Retinal pigment epithelial cell (primary cell): Measurements from ENCODE around the gene BDKRB2.

ENCODE experiments used
- DNase-seq: peaks from one replicate; pipeline ENCODE4 v3.0.0-alpha.2; 2010; ENCODE audit warnings: low read depth
- H3K4me3 ChIP-seq: 2 replicates; pipeline ENCODE4 v1.5.1; 2011; ENCODE audit warnings: mild to moderate bottlenecking, low read length, control low read depth, moderate library complexity
- TF ChIP-seq, protein P1 (sequence below): conservative IDR thresholded peaks from 2 replicates; pipeline ENCODE4 v1.5.1; 2011; ENCODE audit warnings: low read depth, low read length, control low read depth, inconsistent platforms

The BDKRB2 gene

DNA sequence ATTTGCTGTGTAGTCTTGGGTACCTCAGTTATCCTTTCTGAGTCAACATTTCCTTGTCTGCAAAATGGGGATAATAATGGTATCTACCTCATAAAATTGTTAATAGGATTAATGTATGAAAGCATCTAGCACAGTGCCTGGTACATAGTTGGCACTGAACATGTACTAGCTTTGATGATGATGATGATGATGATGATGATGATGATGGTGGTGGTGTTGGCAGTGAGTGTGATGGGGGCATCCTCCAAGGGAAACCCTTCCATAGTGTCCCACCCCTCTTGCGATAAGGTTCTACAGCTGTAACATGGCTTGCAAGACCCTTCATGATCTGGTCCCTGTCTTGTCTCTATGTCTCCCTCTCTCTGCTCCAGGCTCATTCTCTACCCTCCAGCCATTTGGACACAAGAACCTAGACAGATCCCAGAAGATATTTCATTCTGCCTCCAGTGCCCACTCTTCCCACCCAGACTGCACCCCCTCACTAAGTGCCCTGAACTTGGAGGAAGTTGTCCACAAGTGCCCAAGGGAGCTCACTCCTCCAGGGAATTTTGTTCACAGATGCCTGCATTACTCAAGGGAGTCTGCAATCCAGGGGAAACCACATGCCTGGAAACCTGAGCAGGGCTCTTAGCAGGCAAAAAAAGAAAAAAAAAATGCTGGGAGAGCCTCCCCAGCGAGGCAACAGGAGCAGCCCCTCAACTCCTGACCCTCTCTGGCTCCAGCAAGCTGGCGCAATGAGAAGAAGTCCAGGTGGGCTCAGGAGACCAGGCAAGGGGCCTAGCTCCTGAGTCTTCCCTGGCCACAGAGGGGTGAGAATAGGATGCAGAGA, 41.3 kb downstream of the BDKRB2 start:
- DNase-seq, result no peak
- no peak overlapping the region for H3K4me3 ChIP-seq
- TF ChIP-seq, protein P1, sequence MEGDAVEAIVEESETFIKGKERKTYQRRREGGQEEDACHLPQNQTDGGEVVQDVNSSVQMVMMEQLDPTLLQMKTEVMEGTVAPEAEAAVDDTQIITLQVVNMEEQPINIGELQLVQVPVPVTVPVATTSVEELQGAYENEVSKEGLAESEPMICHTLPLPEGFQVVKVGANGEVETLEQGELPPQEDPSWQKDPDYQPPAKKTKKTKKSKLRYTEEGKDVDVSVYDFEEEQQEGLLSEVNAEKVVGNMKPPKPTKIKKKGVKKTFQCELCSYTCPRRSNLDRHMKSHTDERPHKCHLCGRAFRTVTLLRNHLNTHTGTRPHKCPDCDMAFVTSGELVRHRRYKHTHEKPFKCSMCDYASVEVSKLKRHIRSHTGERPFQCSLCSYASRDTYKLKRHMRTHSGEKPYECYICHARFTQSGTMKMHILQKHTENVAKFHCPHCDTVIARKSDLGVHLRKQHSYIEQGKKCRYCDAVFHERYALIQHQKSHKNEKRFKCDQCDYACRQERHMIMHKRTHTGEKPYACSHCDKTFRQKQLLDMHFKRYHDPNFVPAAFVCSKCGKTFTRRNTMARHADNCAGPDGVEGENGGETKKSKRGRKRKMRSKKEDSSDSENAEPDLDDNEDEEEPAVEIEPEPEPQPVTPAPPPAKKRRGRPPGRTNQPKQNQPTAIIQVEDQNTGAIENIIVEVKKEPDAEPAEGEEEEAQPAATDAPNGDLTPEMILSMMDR, result peak; percentile 8

DNA sequence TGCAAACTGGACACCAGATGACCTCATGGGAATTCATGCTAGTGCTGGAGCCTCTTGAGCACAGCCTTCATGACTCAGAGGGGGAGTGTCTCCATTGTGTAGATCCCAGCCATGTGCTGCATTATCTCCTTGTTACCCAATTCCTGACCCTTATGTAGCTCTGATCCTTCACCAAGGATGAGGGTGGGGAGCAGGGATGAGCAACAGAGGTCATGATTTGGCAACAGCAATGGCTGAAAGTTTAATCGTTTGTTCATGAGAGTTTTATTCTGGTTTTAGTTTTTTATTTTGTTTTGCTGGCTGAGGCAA, 41.9 kb downstream of the BDKRB2 start:
- peak; percentile 70 for DNase-seq
- no peak overlapping the region for H3K4me3 ChIP-seq
- TF ChIP-seq, protein P1, result no peak

DNA sequence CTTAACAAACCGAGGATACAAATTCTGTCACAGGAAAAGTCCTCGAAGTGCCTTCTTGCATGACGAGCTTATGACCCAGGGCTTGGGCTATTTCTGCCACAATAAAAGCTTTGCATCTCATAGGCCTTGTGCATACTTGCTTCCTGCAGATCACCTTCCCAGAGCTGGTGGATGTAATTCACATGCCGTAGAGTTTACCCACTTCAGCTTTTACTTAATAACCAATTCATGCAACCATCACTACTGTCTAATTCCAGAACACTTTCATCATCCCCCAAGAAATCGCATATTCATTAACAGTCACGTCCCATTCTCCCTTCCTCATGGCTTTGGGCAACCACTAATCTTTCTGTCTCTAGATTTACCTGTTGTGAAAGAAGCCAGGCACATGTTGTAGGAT, 42.4 kb downstream of the BDKRB2 start:
- no peak for DNase-seq
- H3K4me3 ChIP-seq, result no peak overlapping the region
- TF ChIP-seq, protein P1, result no peak

DNA sequence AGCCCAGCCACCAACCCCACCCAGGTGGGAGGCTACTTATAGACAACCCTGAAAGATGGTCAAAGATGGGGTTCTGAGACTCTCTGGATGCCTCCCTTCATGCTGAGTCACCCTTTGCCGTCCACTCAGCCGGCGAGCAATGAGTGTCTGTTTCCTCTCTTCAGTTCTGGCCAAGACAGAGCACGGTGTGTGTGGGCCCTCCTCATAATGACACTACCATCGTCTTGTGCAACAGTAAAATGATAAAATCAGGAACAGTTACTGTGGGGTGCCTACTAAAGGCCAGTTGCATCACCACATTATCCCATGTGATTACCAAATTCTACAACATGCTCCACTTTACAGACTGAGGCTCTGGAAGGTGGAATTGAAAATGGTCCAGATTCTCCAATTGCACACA, 44.4 kb downstream of the BDKRB2 start:
- no peak for DNase-seq
- TF ChIP-seq, protein P1, result no peak
- H3K4me3 ChIP-seq, result no peak overlapping the region

DNA sequence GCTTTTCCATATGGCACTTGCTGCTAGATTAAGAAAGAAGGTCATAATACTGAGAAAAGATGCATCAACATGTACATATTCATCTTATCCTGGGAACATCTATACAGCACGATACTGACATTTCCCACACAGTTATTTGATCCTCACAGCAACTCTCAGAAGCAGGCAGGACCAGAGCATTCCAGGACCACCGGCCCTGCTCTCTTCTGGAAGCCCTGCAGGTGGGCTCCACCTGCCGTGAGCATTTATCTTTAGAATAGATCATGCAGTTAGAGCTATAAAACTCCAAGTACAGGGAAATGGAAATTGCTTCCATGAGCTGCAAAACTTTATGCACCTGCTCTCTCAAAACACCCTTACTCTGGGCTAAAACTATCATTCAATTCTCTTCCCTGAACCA, 45.8 kb downstream of the BDKRB2 start:
- DNase-seq, result no peak
- TF ChIP-seq, protein P1, result no peak
- no peak overlapping the region for H3K4me3 ChIP-seq

DNA sequence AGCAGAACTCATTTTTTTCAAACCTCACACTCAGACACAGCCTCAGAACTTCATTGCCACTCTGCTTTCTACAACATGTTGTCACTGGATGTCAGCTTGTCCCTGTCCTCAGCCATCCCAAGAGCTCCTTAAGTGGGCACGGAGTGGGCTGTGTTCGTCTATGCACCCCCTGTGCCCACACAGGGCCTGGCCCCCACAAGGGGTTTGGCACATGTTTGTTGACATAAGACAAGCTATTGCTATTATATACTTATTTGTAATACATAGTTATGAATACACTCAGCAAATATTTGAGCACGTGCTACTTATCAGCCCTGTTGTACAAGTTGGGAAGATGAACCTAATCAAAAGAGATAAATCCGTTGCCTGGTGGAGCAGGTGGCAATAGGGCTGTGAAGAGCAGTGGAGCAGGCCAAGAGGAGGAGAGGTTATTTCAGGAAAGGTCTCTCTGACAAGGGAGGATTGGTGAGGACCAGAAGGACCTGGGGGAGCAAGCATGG, 47.1 kb downstream of the BDKRB2 start:
- DNase-seq, result no peak
- TF ChIP-seq, protein P1, result no peak
- no peak overlapping the region for H3K4me3 ChIP-seq

DNA sequence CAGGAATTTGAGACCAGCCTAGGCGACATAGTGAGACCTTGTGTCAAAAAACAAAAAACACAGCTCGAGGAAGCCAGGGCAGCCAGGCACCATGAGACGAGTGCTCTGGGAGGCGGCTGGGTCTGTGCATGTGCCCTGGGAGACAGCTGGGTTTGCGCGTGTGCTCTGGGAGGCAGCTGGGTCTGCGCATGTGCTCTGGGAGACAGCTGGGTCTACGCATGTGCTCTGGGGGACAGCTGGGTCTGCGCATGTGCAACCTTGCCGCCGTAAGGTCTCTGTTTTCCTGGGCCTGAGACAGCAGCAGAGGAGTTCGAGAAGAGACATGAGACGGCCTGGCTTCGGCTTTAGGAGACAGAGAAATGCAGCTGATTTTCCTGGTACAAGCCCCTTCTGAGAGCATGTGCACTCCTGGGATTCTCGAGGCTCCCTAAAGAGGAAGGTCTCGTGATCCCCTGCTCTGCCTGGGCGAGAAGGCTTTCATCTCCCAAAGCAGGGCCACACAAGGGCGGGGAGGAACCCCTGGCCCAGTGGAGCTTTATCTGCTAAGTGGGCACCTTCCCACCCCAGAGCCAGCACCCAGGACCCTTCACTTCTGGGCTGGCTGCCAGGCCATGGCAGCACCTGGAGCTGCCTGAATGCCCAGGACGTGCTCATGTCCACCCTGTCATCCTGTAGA, 47.8 kb downstream of the BDKRB2 start:
- no peak for DNase-seq
- no peak overlapping the region for H3K4me3 ChIP-seq
- TF ChIP-seq, protein P1, result no peak
